ENCODE measurements around the gene PPFIBP1. TPM values are rescaled to one million over a fixed set of nuclear protein-coding genes. Genes with fewer than 3 reads are reported as not detected.
A peak's percentile ranks its signal among the peaks of the same experiment; 100 is the strongest.

The PPFIBP1 gene
- total RNA-seq, 1 donor from 2014 or later, result 184 TPM

DNA sequence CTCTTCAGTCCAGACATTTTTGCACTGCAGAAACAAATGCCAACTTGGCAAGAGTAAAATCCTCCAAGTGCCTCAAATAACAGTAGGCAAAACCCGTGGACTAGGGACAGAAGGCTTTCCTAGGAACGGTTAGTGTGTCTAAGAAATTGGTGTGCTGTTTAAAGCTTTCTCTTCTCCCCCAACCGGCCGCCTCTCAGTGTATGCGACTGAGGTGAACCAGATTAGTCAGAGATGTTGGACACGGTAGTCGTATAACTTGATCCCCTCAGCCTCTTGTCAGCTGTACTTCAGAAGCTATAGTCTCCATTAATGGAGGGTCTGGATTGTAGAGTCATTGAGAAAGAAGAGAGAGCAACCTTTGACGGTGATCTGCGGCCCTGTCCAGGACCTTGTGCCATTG lies 21.7 kb downstream of the PPFIBP1 start:
- peaks cover 7% of the 10 kb centered on the region for H3K36me3 Mint-ChIP-seq (ENCODE audit: low read depth, unreplicated experiment)
- TF ChIP-seq, protein P1, sequence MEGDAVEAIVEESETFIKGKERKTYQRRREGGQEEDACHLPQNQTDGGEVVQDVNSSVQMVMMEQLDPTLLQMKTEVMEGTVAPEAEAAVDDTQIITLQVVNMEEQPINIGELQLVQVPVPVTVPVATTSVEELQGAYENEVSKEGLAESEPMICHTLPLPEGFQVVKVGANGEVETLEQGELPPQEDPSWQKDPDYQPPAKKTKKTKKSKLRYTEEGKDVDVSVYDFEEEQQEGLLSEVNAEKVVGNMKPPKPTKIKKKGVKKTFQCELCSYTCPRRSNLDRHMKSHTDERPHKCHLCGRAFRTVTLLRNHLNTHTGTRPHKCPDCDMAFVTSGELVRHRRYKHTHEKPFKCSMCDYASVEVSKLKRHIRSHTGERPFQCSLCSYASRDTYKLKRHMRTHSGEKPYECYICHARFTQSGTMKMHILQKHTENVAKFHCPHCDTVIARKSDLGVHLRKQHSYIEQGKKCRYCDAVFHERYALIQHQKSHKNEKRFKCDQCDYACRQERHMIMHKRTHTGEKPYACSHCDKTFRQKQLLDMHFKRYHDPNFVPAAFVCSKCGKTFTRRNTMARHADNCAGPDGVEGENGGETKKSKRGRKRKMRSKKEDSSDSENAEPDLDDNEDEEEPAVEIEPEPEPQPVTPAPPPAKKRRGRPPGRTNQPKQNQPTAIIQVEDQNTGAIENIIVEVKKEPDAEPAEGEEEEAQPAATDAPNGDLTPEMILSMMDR (IDR thresholded peaks at IDR 0.05; ENCODE audit: unreplicated experiment), result no peak
- no peaks in the 10 kb centered on the region for H3K27me3 Mint-ChIP-seq (ENCODE audit: unreplicated experiment)
- H3K9me3 Mint-ChIP-seq (ENCODE audit: unreplicated experiment), result no peaks in the 10 kb centered on the region
- peaks cover 38% of the 10 kb centered on the region for H3K4me1 Mint-ChIP-seq (ENCODE audit: unreplicated experiment)
- H3K27ac Mint-ChIP-seq (ENCODE audit: unreplicated experiment), result no peak overlapping the region
- no peak overlapping the region for H3K4me3 Mint-ChIP-seq (ENCODE audit: unreplicated experiment)
- no peak for DNase-seq (ENCODE audit: low spot score)

DNA sequence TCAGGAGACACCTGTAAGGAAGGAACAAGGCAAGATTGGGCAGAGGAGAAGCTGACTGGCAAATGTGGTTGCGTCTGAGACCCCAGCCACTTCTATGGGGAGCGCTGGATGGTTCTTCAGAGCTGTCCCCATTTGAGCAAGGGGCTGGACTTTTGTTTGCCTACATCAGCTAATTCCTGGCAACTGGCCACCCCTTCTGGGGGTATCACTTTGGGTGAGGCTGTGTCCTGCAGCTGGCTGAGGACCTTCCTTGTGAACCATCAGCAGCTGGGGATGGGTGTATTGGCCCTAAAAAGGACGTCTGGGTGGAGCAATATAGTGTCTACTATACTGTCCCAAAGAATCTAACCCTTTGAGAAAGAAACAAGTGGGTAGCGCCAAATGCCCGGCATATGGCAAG lies 23.6 kb downstream of the PPFIBP1 start:
- TF ChIP-seq, protein P1 (IDR thresholded peaks at IDR 0.05; ENCODE audit: unreplicated experiment), result no peak
- peaks cover 30% of the 10 kb centered on the region for H3K4me1 Mint-ChIP-seq (ENCODE audit: unreplicated experiment)
- H3K27me3 Mint-ChIP-seq (ENCODE audit: unreplicated experiment), result no peaks in the 10 kb centered on the region
- no peaks in the 10 kb centered on the region for H3K9me3 Mint-ChIP-seq (ENCODE audit: unreplicated experiment)
- no peak for DNase-seq (ENCODE audit: low spot score)
- H3K36me3 Mint-ChIP-seq (ENCODE audit: low read depth, unreplicated experiment), result peaks cover 12% of the 10 kb centered on the region
- H3K27ac Mint-ChIP-seq (ENCODE audit: unreplicated experiment), result no peak overlapping the region
- no peak overlapping the region for H3K4me3 Mint-ChIP-seq (ENCODE audit: unreplicated experiment)

DNA sequence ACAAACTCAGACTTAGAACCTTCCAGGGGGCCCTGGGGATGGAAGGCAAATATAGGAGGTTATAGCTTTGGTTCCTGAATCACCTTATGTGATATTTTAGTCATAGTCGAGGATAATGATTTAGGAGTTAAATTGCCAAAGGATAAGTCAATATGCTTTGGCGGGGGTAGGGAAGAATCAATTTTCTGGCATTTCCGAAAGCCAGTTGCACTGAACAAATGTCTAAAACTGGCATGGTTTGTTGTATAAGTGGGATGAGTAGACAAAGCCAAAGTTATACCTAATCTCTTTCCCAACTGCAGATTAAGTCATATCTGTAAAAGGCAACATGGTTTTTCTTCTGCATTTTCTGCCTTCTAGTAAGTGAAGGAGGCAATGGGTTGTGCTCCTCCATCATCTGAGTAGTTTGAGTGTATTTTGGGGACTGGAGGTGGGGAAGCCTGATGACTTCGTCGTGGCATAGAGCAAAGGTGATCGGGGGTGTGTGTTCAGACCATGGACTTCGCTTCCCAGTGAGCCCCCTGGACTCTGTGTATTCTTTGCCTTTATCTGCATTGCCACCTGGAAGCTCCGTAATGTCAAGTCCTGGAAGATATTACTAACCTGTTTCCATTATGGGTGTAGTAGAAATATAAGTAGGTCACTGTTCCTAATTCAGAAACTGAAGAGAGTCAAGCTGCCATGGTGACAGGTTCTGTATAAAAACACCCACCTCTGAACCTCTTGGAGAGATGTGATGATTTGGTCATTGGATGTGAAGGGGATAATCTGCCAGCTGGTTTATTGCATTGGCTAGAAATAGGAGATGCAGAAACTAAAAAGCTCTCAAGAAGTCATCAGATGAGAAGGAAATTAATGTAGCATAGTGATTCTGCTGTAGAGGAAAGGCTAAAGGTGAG lies 24.5 kb downstream of the PPFIBP1 start:
- TF ChIP-seq, protein P1 (IDR thresholded peaks at IDR 0.05; ENCODE audit: unreplicated experiment), result no peak
- H3K4me1 Mint-ChIP-seq (ENCODE audit: unreplicated experiment), result peaks cover 37% of the 10 kb centered on the region

DNA sequence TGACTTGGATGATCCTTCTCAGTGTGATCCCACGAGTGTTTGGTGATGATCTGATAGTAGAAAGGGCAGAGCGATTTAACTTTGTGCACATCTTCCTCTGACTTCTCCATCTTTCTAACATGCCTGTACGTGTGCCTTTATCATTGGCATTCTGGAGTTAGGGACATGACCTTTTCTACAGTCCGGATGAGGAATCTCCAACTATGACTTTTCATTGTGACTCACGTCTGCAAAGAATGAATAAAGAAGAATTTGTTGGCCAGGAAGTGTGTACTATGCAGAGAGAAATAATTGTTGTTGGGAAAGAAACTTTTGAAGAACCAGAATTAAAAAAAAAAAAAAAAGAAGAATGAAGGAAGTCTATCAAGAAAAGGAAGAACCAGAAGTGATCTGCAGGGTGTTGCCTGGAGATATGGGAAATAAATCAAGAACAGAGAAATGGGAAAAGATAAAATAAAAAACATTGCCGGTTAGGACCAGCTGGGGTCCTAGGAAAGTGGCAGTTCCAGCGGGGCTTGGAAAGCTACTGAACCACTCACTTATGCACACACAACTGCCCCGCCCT lies 25.3 kb downstream of the PPFIBP1 start:
- no peak overlapping the region for H3K27ac Mint-ChIP-seq (ENCODE audit: unreplicated experiment)
- no peaks in the 10 kb centered on the region for H3K9me3 Mint-ChIP-seq (ENCODE audit: unreplicated experiment)
- no peak for DNase-seq (ENCODE audit: low spot score)
- peaks cover 15% of the 10 kb centered on the region for H3K36me3 Mint-ChIP-seq (ENCODE audit: low read depth, unreplicated experiment)
- no peak overlapping the region for H3K4me3 Mint-ChIP-seq (ENCODE audit: unreplicated experiment)
- H3K27me3 Mint-ChIP-seq (ENCODE audit: unreplicated experiment), result no peaks in the 10 kb centered on the region
- peaks cover 41% of the 10 kb centered on the region for H3K4me1 Mint-ChIP-seq (ENCODE audit: unreplicated experiment)
- TF ChIP-seq, protein P1 (IDR thresholded peaks at IDR 0.05; ENCODE audit: unreplicated experiment), result no peak

More for the DNA sequence above, 24.5 kb downstream of the PPFIBP1 start:
- Mint-ChIP-seq H3K36me3 (ENCODE audit: low read depth, unreplicated experiment) (peaks cover 18% of the 10 kb centered on the region), H3K9me3 (ENCODE audit: unreplicated experiment) (no peaks in the 10 kb centered on the region), H3K27ac (ENCODE audit: unreplicated experiment) (peak overlapping the region; percentile 21), H3K4me3 (ENCODE audit: unreplicated experiment) (no peak overlapping the region), H3K27me3 (ENCODE audit: unreplicated experiment) (no peaks in the 10 kb centered on the region)
- DNase-seq (ENCODE audit: low spot score), result no peak
